ENCODE measurements around the gene U2AF1L4. TPM values are rescaled to one million over a fixed set of nuclear protein-coding genes. Genes with fewer than 3 reads are reported as not detected.

U2AF1L4 gene
- total and polyA plus RNA-seq, 7 donors, result 12.7 to 53.5 (median 18.2) TPM

DNA sequence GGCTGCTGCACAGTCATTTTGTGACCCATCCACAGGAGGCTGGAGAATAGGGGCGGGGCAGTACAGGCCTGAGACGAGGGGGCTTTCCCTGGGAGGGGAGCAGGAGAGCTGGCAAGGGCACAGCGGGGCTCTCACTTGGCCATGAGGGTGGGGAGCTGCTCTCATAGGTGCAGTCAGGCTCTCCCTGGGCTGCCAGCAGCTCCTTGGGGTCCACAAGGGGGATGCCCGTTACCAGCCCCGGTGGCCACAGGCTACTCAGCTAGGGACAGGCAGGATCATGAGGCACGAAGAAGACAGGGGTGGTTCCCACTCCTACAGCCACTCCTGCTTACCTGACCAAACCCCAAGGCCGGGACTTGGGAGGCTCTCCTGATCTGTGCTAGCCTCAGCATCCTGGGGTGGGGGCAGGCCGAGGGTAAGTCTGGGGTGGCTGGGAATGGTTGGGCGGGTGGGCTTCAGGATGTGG, 46.6 kb upstream of the U2AF1L4 start:
- no peak overlapping the region for H3K27ac ChIP-seq
- no peak for TF ChIP-seq EP300 (IDR thresholded peaks at IDR 0.05)
- TF ChIP-seq, protein P1, sequence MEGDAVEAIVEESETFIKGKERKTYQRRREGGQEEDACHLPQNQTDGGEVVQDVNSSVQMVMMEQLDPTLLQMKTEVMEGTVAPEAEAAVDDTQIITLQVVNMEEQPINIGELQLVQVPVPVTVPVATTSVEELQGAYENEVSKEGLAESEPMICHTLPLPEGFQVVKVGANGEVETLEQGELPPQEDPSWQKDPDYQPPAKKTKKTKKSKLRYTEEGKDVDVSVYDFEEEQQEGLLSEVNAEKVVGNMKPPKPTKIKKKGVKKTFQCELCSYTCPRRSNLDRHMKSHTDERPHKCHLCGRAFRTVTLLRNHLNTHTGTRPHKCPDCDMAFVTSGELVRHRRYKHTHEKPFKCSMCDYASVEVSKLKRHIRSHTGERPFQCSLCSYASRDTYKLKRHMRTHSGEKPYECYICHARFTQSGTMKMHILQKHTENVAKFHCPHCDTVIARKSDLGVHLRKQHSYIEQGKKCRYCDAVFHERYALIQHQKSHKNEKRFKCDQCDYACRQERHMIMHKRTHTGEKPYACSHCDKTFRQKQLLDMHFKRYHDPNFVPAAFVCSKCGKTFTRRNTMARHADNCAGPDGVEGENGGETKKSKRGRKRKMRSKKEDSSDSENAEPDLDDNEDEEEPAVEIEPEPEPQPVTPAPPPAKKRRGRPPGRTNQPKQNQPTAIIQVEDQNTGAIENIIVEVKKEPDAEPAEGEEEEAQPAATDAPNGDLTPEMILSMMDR (IDR thresholded peaks at IDR 0.05), result no peak
- no peak for TF ChIP-seq POLR2A (IDR thresholded peaks at IDR 0.05)
- TF ChIP-seq POLR2AphosphoS5 (IDR thresholded peaks at IDR 0.05), result no peak
- no peak overlapping the region for H3K4me3 ChIP-seq
- intact Hi-C loops (cut with DNase I), result no loop called here
- H3K36me3 ChIP-seq, result no peaks in the 10 kb centered on the region
- H3K4me1 ChIP-seq, result no peaks in the 10 kb centered on the region
- no peak for DNase-seq
- no peaks in the 10 kb centered on the region for H3K9me3 ChIP-seq
- peaks cover 0 to 17% (median 12%) of the 10 kb centered on the region in 3 donors for H3K27me3 ChIP-seq
- 80 to 88% methylated on average over 9 of the region's 9 CpGs for WGBS, 2 donors

DNA sequence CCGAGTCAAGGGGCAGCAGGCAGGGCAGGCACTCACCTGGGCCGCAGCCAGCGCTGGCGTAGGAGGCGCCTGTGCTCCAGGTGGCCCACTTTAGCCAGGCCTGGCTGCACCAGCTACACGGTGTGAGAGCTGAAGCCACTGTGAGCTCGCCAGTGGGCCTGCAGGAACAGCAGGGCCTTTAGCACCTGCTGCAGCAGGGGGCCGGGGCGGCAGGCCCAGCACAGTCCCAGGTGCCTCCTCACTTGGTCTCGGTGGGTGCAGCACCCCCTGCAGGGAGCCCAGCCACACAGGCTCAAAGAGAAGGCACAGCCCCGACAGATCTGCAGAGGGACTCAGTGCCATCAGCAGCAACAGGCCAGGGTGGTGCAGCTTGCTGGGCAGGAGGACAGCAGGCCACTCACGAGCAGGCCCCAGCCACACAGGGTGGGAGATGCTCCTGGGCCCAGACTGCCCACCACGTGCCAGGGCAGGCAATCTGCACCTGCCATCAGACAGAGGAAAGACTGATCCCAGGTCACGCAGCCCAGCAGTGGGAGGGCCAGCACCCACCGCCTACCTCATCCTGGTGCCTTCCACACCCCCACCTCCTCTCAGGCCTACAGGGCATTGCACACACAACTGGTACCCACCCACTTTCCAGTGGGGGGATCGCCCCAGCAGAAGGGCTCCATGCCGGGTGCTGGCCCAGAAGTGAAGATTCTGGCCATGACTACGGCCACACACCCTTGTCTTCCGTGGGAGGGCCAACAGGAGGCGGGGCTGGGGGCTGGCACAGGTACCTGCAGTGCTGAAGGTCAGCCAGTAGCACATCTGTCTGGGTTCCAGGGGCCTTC, 46.0 kb upstream of the U2AF1L4 start:
- Histone ChIP-seq H3K36me3 (no peaks in the 10 kb centered on the region), H3K27me3 (peaks cover 0 to 11% (median 5%) of the 10 kb centered on the region in 3 donors), H3K4me3 (no peak overlapping the region), H3K27ac (no peak overlapping the region), H3K9me3 (no peaks in the 10 kb centered on the region), H3K4me1 (no peaks in the 10 kb centered on the region)
- WGBS, 2 donors, result 58 to 70% methylated on average over 20 of the region's 20 CpGs
- intact Hi-C loops (cut with DNase I), result no loop called here
- DNase-seq, result peak; percentile 61
- TF ChIP-seq POLR2AphosphoS5 (IDR thresholded peaks at IDR 0.05), result no peak
- TF ChIP-seq, protein P1 (IDR thresholded peaks at IDR 0.05), result no peak
- TF ChIP-seq EP300 (IDR thresholded peaks at IDR 0.05), result no peak
- no peak for TF ChIP-seq POLR2A (IDR thresholded peaks at IDR 0.05)

DNA sequence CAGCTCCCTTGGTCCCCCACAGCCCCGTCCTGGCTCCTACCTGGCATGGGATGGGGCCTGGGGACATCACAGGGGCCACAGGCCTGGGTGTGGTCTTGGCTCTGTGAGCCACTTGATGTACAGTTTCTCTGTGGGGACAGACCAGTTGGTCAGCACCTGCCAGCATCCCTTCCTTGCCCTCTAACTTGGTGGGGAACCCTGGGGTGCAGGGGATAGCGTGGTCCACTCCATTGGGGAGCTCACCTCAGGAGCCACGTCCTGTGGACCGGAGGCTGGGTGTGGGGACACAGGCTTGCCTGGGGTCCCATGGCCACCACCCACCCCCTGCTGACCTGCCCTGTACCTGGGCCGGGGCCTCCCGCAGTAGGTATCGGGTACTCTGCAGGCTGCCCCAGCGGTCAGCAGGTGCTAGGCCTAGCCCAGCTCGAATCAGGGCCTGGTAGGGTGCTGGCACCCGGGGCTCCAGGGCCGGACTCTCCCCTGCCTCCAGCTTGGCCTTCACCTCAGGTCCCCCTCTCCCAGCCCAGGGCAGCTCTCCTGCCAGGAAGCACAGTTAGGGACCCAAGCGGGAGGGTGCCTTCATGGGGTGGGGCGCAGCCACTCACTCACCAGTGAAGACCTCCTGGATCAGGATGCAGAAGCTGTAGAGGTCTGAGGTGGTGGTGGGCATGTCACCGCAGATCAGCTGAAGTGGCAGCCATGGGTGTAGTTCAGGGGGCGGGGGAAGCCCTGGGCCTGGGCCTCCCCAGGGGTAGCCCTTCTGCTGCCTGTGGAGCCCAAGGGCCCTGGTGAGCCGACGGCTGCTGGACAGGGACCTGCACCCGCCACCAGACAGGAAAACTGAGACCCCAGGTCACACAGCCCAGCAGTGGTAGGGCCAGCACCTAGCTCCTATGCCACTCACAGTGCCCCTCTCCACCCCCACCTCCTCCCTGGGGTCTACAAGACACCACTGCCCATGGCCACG, 45.0 kb upstream of the U2AF1L4 start:
- 86 to 91% methylated on average over 19 of the region's 19 CpGs for WGBS, 2 donors
- TF ChIP-seq EP300 (IDR thresholded peaks at IDR 0.05) (no peak), POLR2A (IDR thresholded peaks at IDR 0.05) (no peak), POLR2AphosphoS5 (IDR thresholded peaks at IDR 0.05) (no peak)
- TF ChIP-seq, protein P1 (IDR thresholded peaks at IDR 0.05), result no peak
- Histone ChIP-seq H3K27ac (no peak overlapping the region), H3K9me3 (no peaks in the 10 kb centered on the region), H3K4me1 (no peaks in the 10 kb centered on the region), H3K36me3 (peaks cover 0 to 1% (median 0%) of the 10 kb centered on the region in 4 donors), H3K27me3 (peaks cover 0 to 1% (median 0%) of the 10 kb centered on the region in 3 donors), H3K4me3 (no peak overlapping the region)
- intact Hi-C loops (cut with DNase I), result no loop called here
- DNase-seq, result no peak

DNA sequence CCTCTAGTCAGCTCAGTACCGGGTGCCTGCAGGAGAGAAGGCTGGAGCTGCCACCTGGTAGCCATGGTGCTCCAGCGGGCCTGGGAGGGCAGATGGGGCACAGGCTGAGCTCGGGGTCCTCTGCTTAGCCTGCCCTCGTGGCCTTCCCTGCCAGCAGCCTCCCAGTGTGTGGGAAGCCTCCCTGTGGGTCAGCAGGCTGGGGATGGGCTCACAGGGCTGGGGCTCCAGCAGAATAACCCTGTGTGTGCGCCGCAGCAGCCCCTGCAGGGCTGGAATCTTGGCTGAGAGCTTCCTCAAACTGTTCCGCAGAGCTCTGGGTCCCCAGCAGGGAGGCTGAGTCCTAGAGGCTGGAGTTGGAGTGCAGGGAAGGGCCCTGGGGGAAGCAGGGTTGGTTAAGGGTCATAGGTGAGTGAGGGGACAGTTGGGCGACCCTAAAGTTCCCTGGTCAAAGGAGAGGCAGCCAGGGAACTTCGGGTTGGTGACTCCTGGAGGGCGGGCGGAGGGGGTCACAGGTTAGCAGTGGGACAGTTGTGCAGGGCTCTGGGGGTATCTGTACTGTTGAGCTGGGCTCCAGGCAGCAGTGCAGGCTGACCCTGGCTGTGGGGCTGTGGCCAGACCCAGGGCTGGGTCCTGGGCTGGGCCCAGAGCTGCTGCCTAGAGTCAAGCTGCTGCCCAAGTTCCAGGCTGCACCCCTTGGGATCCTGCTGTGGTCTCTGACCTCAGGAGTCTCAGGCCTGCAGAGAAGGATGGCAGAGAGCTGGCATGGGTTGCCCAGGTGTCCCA, 44.2 kb upstream of the U2AF1L4 start:
- Histone ChIP-seq H3K4me1 (no peaks in the 10 kb centered on the region), H3K4me3 (no peak overlapping the region), H3K27me3 (no peaks in the 10 kb centered on the region), H3K27ac (no peak overlapping the region), H3K9me3 (no peaks in the 10 kb centered on the region), H3K36me3 (peaks cover 0 to 10% (median 0%) of the 10 kb centered on the region in 4 donors)
- DNase-seq, result no peak
- intact Hi-C loops (cut with DNase I), result no loop called here
- 84 to 88% methylated on average over 11 of the region's 11 CpGs for WGBS, 2 donors
- TF ChIP-seq POLR2A (IDR thresholded peaks at IDR 0.05) (no peak), EP300 (IDR thresholded peaks at IDR 0.05) (no peak), POLR2AphosphoS5 (IDR thresholded peaks at IDR 0.05) (no peak)
- TF ChIP-seq, protein P1 (IDR thresholded peaks at IDR 0.05), result no peak

Data from sigmoid colon (tissue), 7 donors.